Dedifferentiated amniotic fluid mesenchymal stem cell (primary cell): ENCODE results near the gene CDH7.

Experiments used
- DNase-seq: peaks from one replicate; pipeline ENCODE4 v3.0.0-alpha.2; 2016; ENCODE audit errors: extremely low spot score

Gene CDH7

GRCh38 chr18:65767406-65767805 is 16.6 kb downstream of the CDH7 start:
- no peak for DNase-seq

DNA sequence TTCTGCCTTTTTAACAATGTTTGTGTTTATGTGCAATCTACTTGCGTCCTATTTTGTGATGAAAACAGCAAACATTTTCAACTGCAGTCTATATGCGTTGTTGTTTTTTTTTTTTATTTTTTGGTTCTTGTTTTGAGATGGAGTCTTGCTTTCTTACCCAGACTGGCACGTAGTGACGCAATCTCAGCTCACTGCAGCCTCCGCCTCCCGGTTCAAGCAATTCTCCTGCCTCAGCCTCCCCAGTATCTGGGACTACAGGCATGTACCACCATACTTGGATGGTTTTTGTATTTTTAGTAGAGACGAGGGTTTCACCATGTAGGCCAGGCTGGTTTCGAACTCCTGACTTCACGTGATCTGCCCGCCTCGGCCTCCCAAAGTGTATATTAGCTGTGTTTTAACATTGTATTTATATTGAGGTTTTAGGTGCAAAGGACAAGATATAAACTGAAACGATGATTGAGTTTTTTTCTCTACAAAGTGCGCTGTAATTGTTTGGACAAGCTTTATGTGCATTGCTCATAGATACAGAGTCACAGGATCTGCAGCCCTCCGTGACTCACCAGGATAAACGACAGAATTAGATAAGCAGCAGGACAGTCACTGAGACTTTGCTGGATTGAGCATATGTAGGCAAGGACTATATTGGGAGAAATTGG is 17.4 kb downstream of the CDH7 start:
- DNase-seq = no peak

DNA sequence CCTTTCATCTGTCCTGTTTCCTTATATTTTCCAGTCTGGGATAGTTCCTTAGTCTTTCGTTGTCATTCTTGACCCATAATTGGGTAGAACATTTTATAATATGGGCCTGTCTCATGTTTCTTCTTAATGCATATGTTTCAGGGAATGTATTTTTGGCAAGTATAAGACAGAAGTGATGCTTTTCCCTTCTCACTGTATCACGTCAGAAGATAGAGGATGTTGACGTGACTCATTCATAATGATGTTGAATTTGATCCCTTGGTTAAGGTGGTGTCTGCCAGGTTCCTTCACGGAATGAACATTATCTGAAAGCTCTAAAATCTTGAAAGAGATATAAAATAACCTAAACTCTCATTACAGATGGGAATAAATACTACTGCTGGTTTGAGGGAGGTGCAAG is 18.8 kb downstream of the CDH7 start:
- DNase-seq = no peak

- DNase-seq = no peak
Measured at GRCh38 chr18:65786474-65786873, 35.7 kb downstream of the CDH7 start.

GRCh38 chr18:65788373-65788772 is 37.6 kb downstream of the CDH7 start:
- DNase-seq = no peak

DNA sequence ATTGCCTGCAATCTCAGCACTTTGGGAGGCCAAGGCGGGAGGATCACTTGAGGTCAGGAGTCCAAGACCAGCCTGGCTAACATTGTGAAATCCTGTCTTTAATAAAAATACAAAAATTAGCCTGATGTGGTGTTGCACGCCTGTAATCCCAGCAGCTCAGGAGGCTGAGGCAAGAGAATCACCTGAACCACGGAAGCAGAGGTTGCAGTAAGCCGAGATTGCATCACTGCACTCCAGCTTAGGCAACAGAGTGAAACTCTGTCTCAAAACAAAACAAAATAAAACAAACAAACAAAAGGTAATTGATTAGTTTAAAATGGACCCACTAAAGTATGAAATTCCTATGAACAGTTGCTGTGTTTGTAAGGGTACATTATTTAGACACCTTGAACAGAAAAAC is 39.8 kb downstream of the CDH7 start:
- no peak for DNase-seq

DNA sequence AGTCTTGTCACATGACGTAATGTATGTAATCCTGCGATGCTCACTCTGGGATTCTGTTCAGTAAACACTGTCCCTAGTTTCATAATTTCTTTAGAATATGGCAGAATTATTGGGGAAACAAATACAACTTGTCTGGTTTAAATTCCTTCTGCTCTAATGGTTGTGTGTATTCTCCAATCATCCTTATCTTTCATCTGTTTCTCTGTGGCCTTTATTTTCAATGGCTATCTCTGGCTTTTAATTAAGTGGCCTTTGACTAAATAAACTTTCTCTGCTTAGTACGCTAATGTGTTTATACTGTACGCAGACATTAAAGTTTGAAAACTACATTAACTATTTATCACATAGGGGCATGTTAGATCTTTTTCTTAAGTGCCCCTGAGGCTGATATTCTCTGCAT is 40.9 kb downstream of the CDH7 start:
- no peak for DNase-seq

- no peak for DNase-seq
Measured at GRCh38 chr18:65792456-65793074, 41.8 kb downstream of the CDH7 start.

DNA sequence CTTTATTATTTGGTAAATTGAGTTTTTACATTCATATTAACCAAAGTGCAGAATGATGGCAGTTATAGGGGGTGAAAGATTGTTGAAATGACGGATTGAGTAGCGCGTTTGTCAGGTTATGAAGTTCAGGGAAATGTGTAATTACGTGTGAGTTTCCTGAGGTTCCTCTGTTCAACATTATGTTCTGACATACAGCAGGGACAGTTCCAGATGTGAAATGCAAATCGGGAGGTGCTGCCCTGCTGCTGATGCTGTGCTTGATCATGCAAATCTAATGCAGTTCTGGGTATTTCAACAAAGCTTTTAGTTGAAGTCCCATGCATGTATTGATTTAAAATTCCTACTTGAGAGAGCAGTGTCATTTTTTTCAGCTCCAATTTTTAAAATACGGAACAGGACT is 57.9 kb downstream of the CDH7 start:
- DNase-seq = no peak

GRCh38 chr18:65811307-65811706 is 60.5 kb downstream of the CDH7 start:
- DNase-seq = no peak

DNA sequence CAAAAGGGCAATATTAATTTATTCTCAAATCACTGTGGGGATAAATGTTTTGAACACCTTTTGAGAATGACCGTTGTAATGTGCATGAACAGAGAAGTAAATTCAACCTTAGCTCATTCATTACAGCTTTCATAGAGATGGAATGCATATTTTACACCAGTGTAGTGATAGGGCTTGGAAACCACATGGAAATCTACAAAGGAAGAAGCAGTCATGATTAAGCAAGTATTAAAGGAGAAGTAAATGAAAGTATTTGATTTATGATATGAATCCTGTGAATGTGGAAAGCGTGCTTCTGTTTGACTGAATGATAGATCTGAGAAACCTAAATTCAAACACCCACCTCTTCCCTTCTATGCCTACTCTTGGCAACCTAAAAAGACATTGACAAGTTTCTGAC is 64.7 kb downstream of the CDH7 start:
- no peak for DNase-seq

DNA sequence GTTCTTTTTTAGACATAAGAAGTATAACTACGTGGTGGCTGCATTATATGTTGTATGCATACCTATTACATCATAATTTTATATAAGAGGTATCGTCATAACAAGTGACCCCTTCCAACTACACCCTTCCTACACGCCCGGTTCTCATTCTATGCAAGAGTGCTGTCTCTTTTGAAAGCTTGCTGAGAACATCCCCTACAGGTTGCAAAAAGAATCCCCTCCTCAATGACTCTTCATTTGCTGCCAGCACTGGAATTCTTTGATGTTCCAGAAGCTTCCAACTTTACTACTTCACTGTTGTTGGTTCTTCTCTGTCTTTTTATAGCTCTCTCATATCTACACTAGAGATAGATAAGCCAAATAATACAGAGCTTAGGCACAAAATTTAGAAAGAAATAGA is 66.4 kb downstream of the CDH7 start:
- no peak for DNase-seq

- no peak for DNase-seq
Measured at GRCh38 chr18:65821911-65822310, 71.1 kb downstream of the CDH7 start.

DNA sequence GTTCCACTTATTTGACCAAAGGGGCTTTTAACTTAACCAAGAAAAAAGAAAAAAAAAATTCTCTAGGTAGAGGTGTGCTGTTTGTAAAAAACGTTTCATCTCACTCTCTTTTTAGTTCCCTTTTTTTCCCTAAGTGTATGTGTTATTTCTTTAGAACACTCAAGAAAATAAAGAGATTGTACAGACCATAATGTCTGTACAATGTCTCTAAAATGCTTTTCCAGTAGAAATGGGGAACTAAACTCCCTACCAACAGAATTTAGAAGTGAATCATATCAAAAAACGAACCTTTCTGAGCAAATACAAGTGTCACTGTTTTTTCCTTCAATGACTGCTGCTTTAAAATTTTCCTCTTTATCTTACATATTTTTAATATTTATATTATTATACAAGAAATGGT is 72.0 kb downstream of the CDH7 start:
- no peak for DNase-seq

GRCh38 chr18:65827444-65827843 is 76.6 kb downstream of the CDH7 start:
- no peak for DNase-seq

- DNase-seq = no peak
Measured at GRCh38 chr18:65835881-65836280, 85.1 kb downstream of the CDH7 start.

GRCh38 chr18:65846107-65846506 is 95.3 kb downstream of the CDH7 start:
- DNase-seq = no peak

DNA sequence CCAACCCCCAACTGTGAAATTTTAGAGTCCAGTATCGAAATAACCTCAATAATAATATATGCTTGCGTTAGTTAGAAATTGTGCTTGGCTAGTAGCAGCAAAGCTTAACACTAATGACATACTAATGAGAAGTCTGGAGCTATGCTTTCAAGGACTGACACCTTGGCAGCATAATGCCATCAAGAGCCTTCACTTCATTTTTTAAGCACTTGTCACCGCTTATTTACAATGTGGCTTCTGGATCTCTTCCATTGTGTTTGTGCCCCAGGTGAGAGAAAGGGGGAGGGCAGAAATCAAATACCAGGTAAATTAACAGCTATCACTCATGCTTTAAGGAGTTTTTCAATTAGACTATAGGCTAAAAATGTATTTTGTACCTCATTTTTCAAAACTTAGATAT is 101.5 kb downstream of the CDH7 start:
- no peak for DNase-seq

GRCh38 chr18:65859075-65859474 is 108.3 kb downstream of the CDH7 start:
- no peak for DNase-seq

- no peak for DNase-seq
Measured at GRCh38 chr18:65869527-65869926, 118.7 kb downstream of the CDH7 start.

DNA sequence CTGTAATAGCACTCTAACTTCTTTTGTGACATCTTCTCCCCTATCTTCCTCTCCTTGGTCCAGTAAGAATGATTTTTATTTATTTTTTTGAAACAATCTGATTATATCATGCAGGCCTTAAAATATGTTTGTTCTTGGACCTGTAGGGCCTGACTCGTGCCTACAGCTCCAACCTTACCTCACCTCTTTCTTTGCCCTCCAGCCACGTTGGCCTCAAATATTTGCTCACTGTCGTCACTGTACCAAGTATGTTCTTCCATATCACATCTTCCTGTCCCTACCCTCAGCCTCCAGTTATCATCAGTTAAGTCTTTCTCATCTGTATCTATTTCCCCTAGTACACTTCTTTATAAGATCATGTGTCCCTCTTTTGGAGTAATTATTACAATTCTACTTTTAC is 125.5 kb downstream of the CDH7 start:
- DNase-seq = no peak

GRCh38 chr18:65897292-65897691 is 146.5 kb downstream of the CDH7 start:
- DNase-seq = no peak

- DNase-seq = no peak
Measured at GRCh38 chr18:65901522-65901921, 150.7 kb downstream of the CDH7 start.

DNA sequence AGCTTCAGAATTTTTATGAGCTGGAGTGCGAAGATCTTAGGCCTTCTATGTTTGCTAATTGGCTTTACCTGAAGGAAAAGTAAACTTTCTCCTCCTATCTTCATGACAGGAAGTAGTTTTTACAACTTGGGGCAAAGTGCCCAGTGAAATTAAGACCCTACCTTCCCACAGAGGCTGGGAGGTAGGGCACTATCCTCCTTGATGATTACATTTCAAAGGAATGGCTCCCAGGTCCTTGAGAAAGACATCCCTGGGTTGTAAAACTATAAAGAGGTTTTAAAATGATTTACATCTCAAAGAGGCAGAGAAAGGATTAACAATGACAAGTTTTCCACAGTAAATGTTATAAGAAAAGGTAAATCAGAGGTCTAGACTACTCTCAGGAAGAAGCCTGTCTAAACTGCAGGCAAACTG is 155.8 kb downstream of the CDH7 start:
- no peak for DNase-seq
